A673 (cell line): ENCODE results near the gene KCNIP4. TPM values are rescaled to one million over a fixed set of nuclear protein-coding genes. Genes with fewer than 3 reads are reported as not detected.
A peak's percentile ranks its signal among the peaks of the same experiment; 100 is the strongest.

ENCODE experiments used
- BruUV-seq: library from RNA; stranded (reverse); fragments of 400-500 nt; replicated peaks from 2 replicates; lab custom pipeline; 2021; lab: Mats Ljungman, UMichigan
- CTCF ChIA-PET: fragments of 300-600 bp; sonication (Branson Sonifier 250); formaldehyde crosslinking; loops from one replicate; lab custom pipeline; 2022; ENCODE audit warnings: antibody characterized with exemption; lab: Charles Lee
- POLR2A ChIA-PET: fragments of 300-600 bp; sonication (Branson Sonifier 250); formaldehyde crosslinking; loops from one replicate; lab custom pipeline; 2022; ENCODE audit warnings: antibody characterized with exemption; ENCODE audit not compliant: low non-redundant PET; lab: Charles Lee
- DNase-seq: peaks from one replicate; pipeline ENCODE4 v3.0.0-alpha.2; 2015; ENCODE audit warnings: low spot score
- H3K27ac ChIP-seq: fragments of 200-600 bp; sonication (generic); 2 replicates; pipeline ENCODE4 v1.5.1; 2016; ENCODE audit warnings: mixed run types, low read depth, mild to moderate bottlenecking, mixed read lengths, antibody characterized with exemption, low read length; ENCODE audit not compliant: poor library complexity, severe bottlenecking
- H3K27me3 ChIP-seq: fragments of 200-600 bp; sonication (generic); replicated peaks from 2 replicates; pipeline ENCODE4 v1.6.1; 2017; ENCODE audit warnings: mixed run types, low read depth, mild to moderate bottlenecking, mixed read lengths, antibody characterized with exemption, low read length; ENCODE audit not compliant: insufficient read depth, poor library complexity
- H3K36me3 ChIP-seq: fragments of 200-600 bp; sonication (generic); 2 replicates; pipeline ENCODE4 v1.6.1; 2016; ENCODE audit warnings: mixed run types, mild to moderate bottlenecking, mixed read lengths, antibody characterized with exemption, low read length; ENCODE audit not compliant: insufficient read depth, poor library complexity, severe bottlenecking
- H3K4me1 ChIP-seq: fragments of 200-600 bp; sonication (generic); 2 replicates; pipeline ENCODE4 v1.6.1; 2017; ENCODE audit warnings: mixed run types, mild to moderate bottlenecking, mixed read lengths, antibody characterized with exemption, low read length; ENCODE audit not compliant: insufficient read depth, poor library complexity, severe bottlenecking
- H3K4me3 ChIP-seq: fragments of 200-600 bp; sonication (generic); 2 replicates; pipeline ENCODE4 v1.5.1; 2016; ENCODE audit warnings: low read depth, mixed run types, mild to moderate bottlenecking, mixed read lengths, low read length; ENCODE audit not compliant: poor library complexity, severe bottlenecking
- H3K9me3 ChIP-seq: fragments of 200-600 bp; sonication (generic); 2 replicates; pipeline ENCODE4 v1.6.1; 2016; ENCODE audit warnings: mixed run types, low read depth, mild to moderate bottlenecking, mixed read lengths, antibody characterized with exemption, low read length; ENCODE audit not compliant: poor library complexity, severe bottlenecking
- CTCF ChIP-seq: fragments of 300-800, 200-600 bp; sonication (generic); conservative IDR thresholded peaks from 2 replicates; pipeline ENCODE4 v1.5.1; 2017; ENCODE audit warnings: low read depth, mild to moderate bottlenecking, antibody characterized with exemption, low read length, moderate library complexity, mixed read lengths
- EZH2 ChIP-seq: fragments of 200-600 bp; sonication (generic); IDR thresholded peaks from 2 replicates; pipeline ENCODE4 v1.6.1; 2017; ENCODE audit warnings: borderline replicate concordance, low read depth, mild to moderate bottlenecking, mixed read lengths, antibody characterized with exemption, low read length; ENCODE audit not compliant: poor library complexity, severe bottlenecking
- intact Hi-C: fragments of 100-400 bp; cut with micrococcal nuclease; formaldehyde crosslinking; loops from one replicate; pipeline ENCODE4 v1.10.0; 2022; ENCODE audit not compliant: unreplicated experiment
- total RNA-seq: library from RNA; stranded (reverse); gene quantifications from 2 replicates; pipeline ENCODE4 v1.2.3, GENCODE V29; 2021

KCNIP4 gene
- total RNA-seq, 1 experiment from 2014 or later = not detected

- Histone ChIP-seq H3K36me3 (no peaks in the 10 kb centered on the region), H3K27ac (no peak overlapping the region), H3K4me3 (no peak overlapping the region), H3K9me3 (no peaks in the 10 kb centered on the region), H3K4me1 (no peaks in the 10 kb centered on the region), H3K27me3 (no peaks in the 10 kb centered on the region)
- TF ChIP-seq CTCF (no peak), EZH2 (no peak)
- ChIA-PET CTCF (no interaction called here), POLR2A (no interaction called here)
- no TSS peak for BruUV-seq
- DNase-seq = no peak
- intact Hi-C loops = no loop called here
Observed at GRCh38 chr4:21775703-21776102, 172.9 kb downstream of the KCNIP4 start.

- ChIA-PET CTCF (no interaction called here), POLR2A (no interaction called here)
- Histone ChIP-seq H3K27ac (no peak overlapping the region), H3K4me1 (no peaks in the 10 kb centered on the region), H3K36me3 (no peaks in the 10 kb centered on the region), H3K4me3 (no peak overlapping the region), H3K27me3 (no peaks in the 10 kb centered on the region), H3K9me3 (no peaks in the 10 kb centered on the region)
- intact Hi-C loops = loop anchor here (5.0 to 10.0 kb wide), 2 partner anchors 997 to 1345 kb away; no protein-coding TSS in a partner anchor
- no peak for TF ChIP-seq EZH2
- TF ChIP-seq CTCF = no peak
- DNase-seq = no peak
- BruUV-seq = no TSS peak
Observed at GRCh38 chr4:21769404-21770147, 179.0 kb downstream of the KCNIP4 start.

GRCh38 chr4:21768349-21769310 lies 179.9 kb downstream of the KCNIP4 start:
- Histone ChIP-seq H3K9me3 (no peaks in the 10 kb centered on the region), H3K4me3 (no peak overlapping the region), H3K4me1 (no peaks in the 10 kb centered on the region), H3K27ac (no peak overlapping the region), H3K27me3 (no peaks in the 10 kb centered on the region), H3K36me3 (no peaks in the 10 kb centered on the region)
- BruUV-seq = no TSS peak
- ChIA-PET POLR2A (no interaction called here), CTCF (no interaction called here)
- DNase-seq = peak; percentile 56
- peak; percentile 73 for TF ChIP-seq CTCF
- TF ChIP-seq EZH2 = no peak
- intact Hi-C loops = loop anchor here (1.0 to 10.0 kb wide), 3 partner anchors 256 to 1344 kb away; no protein-coding TSS in a partner anchor
